Endothelial cell of umbilical vein (primary cell): ENCODE results near the gene TLCD5. TPM values are rescaled to one million over a fixed set of nuclear protein-coding genes. Genes with fewer than 3 reads are reported as not detected.

ENCODE experiments used
- BruUV-seq: library from RNA; stranded (reverse); fragments of 400-500 nt; replicated peaks from 2 replicates; lab custom pipeline; 2021; lab: Mats Ljungman, UMichigan
- CTCF ChIA-PET: fragments of 300-600, 350-600 bp; sonication (Branson Sonifier 250); formaldehyde crosslinking; loops from one replicate; lab custom pipeline; 2021; ENCODE audit warnings: antibody characterized with exemption, inconsistent platforms; lab: Charles Lee
- POLR2A ChIA-PET: fragments of 300-600, 350-600 bp; sonication (Branson Sonifier 250); formaldehyde crosslinking; loops from one replicate; lab custom pipeline; 2021; ENCODE audit warnings: antibody characterized with exemption, inconsistent platforms; lab: Charles Lee
- DNase-seq: peaks from one replicate; pipeline ENCODE4 v3.0.0-alpha.2; 2011; ENCODE audit warnings: low read depth, low spot score
- FAIRE-seq: peaks from 2 replicates; lab custom pipeline; 2011; peaks lifted over from hg19 to GRCh38; lab: Jason Lieb, UNC
- H2AFZ ChIP-seq: 2 replicates; pipeline ENCODE4 v1.6.0; 2012; ENCODE audit warnings: low read depth, low read length, control low read depth, inconsistent platforms
- H3K27ac ChIP-seq: 2 replicates; pipeline ENCODE4 v1.5.1; 2011; ENCODE audit warnings: low read depth, mild to moderate bottlenecking, control low read depth, low read length, moderate library complexity; ENCODE audit not compliant: insufficient read depth
- H3K27me3 ChIP-seq, 2 experiments: 2 replicates each; pipeline versions ENCODE4 v1.6.0 to v1.6.1; 2011; ENCODE audit warnings: low read length in 2 of 2, mixed read lengths in 1 of 2; ENCODE audit not compliant: control insufficient read depth in 2 of 2, insufficient read depth in 2 of 2
- H3K36me3 ChIP-seq, 2 experiments: 2 replicates in 1 of 2; 3 replicates in 1 of 2; pipeline ENCODE4 v1.5.1; 2011; ENCODE audit warnings: low read length in 2 of 2, mild to moderate bottlenecking in 1 of 2, moderate library complexity in 1 of 2; ENCODE audit not compliant: control insufficient read depth in 2 of 2, insufficient read depth in 2 of 2; ENCODE audit errors: extremely low read depth in 1 of 2
- H3K4me1 ChIP-seq: 3 replicates; pipeline ENCODE4 v1.5.1; 2011; ENCODE audit warnings: mild to moderate bottlenecking, low read length; ENCODE audit not compliant: control insufficient read depth, insufficient read depth; ENCODE audit errors: extremely low read depth
- H3K4me2 ChIP-seq: 2 replicates; pipeline ENCODE4 v1.6.1; 2011; ENCODE audit warnings: low read length, control low read depth, mixed read lengths; ENCODE audit not compliant: insufficient read depth
- H3K4me3 ChIP-seq, 3 experiments: fragments of 200-600 bp in 1 of 3; sonication (generic), shearing (Covaris generic) in 1 of 3; replicated peaks in 1 of 3; 2 replicates each; pipeline ENCODE4 v1.5.1; 2011 to 2016; ENCODE audit warnings: control low read depth in 3 of 3, low read length in 3 of 3, mild to moderate bottlenecking in 2 of 3, inconsistent platforms in 1 of 3, low read depth in 1 of 3, moderate library complexity in 1 of 3; ENCODE audit not compliant: insufficient read depth in 1 of 3
- H3K79me2 ChIP-seq: 2 replicates; pipeline ENCODE4 v1.6.0; 2012; ENCODE audit warnings: low read length, inconsistent platforms; ENCODE audit not compliant: control insufficient read depth, insufficient read depth
- H3K9ac ChIP-seq: replicated peaks from 2 replicates; pipeline ENCODE3; 2011; ENCODE audit warnings: low read length, control low read depth; ENCODE audit not compliant: insufficient read depth; ENCODE audit errors: extremely low read depth
- H3K9me1 ChIP-seq: replicated peaks from 3 replicates; pipeline ENCODE4 v1.6.0; 2011; ENCODE audit warnings: mild to moderate bottlenecking, low read length; ENCODE audit not compliant: control insufficient read depth, insufficient read depth; ENCODE audit errors: extremely low read depth
- H3K9me3 ChIP-seq: replicated peaks from 2 replicates; pipeline ENCODE4 v1.5.1; 2012; ENCODE audit warnings: low read length, inconsistent platforms; ENCODE audit not compliant: control insufficient read depth, insufficient read depth
- H4K20me1 ChIP-seq: replicated peaks from 2 replicates; pipeline ENCODE3; 2011; ENCODE audit warnings: mild to moderate bottlenecking, low read length; ENCODE audit not compliant: control insufficient read depth, insufficient read depth; ENCODE audit errors: extremely low read depth
- EZH2 ChIP-seq: IDR thresholded peaks from 2 replicates; pipeline ENCODE4 v1.6.1; 2012; ENCODE audit warnings: borderline replicate concordance, low read depth, mild to moderate bottlenecking, moderate library complexity, low read length, inconsistent platforms; ENCODE audit not compliant: severe bottlenecking
- FOS ChIP-seq: IDR thresholded peaks from 2 replicates; pipeline ENCODE4 v1.6.1; 2011; ENCODE audit warnings: mild to moderate bottlenecking, low read length, moderate library complexity, borderline replicate concordance; ENCODE audit not compliant: insufficient read depth
- GATA2 ChIP-seq: IDR thresholded peaks from 2 replicates; pipeline ENCODE4 v1.7.0; 2011; ENCODE audit warnings: low read depth, mild to moderate bottlenecking, moderate library complexity, mixed read lengths, low read length; ENCODE audit not compliant: insufficient read length, insufficient read depth
- JUN ChIP-seq: IDR thresholded peaks from 2 replicates; pipeline ENCODE4 v1.6.1; 2011; ENCODE audit warnings: borderline replicate concordance, low read depth; ENCODE audit not compliant: insufficient read length, insufficient read depth
- MYC ChIP-seq: IDR thresholded peaks from one replicate; pipeline ENCODE4 v1.6.1; 2011; ENCODE audit warnings: mild to moderate bottlenecking, low read depth, low read length
- POLR2A ChIP-seq: IDR thresholded peaks from 2 replicates; pipeline ENCODE4 v1.6.1; 2012; ENCODE audit warnings: low read depth, mild to moderate bottlenecking, control low read depth, low read length
- POLR2AphosphoS5 ChIP-seq: IDR thresholded peaks from 2 replicates; pipeline ENCODE4 v1.6.1; 2012; ENCODE audit warnings: low read depth, mild to moderate bottlenecking, control low read depth, low read length, moderate library complexity; ENCODE audit not compliant: insufficient read depth
- dilution Hi-C: fragments of 300-500 bp; cut with MboI; formaldehyde crosslinking; loops from one replicate; pipeline ENCODE4 v1.15.0; 2019; ENCODE audit warnings: low sequenced_read_pairs; ENCODE audit not compliant: extremely low pct_ligation_motif_present
- intact Hi-C: fragments of 100-400 bp; cut with micrococcal nuclease; formaldehyde crosslinking; loops from one replicate; pipeline ENCODE4 v1.10.0; 2022
- polyA plus RNA-seq, 4 experiments: library from polyadenylated mRNA; depleted of rRNA in 3 of 4; stranded (reverse) in 3 of 4; unstranded in 1 of 4; fragments of >200 nt; gene quantifications; 2 replicates each; pipeline versions ENCODE4 v1.2.1 to v1.2.3, GENCODE V29; 2011 to 2012; ENCODE audit warnings: missing spikeins in 1 of 4
- total RNA-seq: library from RNA; stranded (reverse); gene quantifications from 2 replicates; pipeline ENCODE4 v1.2.3, GENCODE V29; 2021
- TF ChIP-seq, protein P1 (sequence below), 2 donors: IDR thresholded peaks; 1 replicate in 1 of 2; 2 replicates in 1 of 2; pipeline ENCODE4 v1.5.1; 2011; ENCODE audit warnings: low read length in 2 of 2, mild to moderate bottlenecking in 2 of 2, moderate library complexity in 2 of 2, control low read depth in 1 of 2, inconsistent platforms in 1 of 2, low read depth in 1 of 2; ENCODE audit not compliant: insufficient read depth in 1 of 2; ENCODE audit errors: extremely low read depth in 1 of 2

Gene TLCD5
- total and polyA plus RNA-seq, 2 donors (not counting 3 experiments of a cell fraction or from before 2014, with no cell fraction given), result 6.3 to 9.7 TPM

DNA sequence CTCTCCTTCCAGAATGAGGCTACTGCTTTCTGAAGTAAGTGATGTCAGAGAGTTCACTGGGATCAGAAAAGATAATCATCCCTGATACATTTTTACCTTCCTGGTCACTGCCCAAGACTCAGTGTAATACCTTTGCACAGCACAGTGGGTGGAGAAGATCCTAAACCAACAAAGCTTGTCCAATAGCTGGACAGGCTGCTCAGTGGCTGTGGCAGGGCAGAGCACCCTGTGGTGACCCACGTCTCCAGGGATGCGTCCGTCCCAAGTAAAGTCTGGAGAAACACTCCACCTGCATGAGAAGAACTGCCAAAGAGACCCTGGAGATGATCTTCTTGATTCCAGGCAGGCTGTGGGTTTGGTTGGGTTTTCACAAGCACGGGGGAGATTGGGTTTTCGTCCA is 31.0 kb upstream of the TLCD5 start:
- ChIA-PET POLR2A (no interaction called here), CTCF (interaction anchor here (0.7 to 0.9 kb wide), 3 partner anchors 9 to 125 kb away, joined by 3 to 5 read pairs (median 3); no protein-coding TSS in a partner anchor)
- Histone ChIP-seq H3K36me3 (no peaks in the 10 kb centered on the region), H3K9ac (no peak overlapping the region), H3K9me3 (no peaks in the 10 kb centered on the region), H2AFZ (no peak overlapping the region), H3K4me2 (no peak overlapping the region), H3K9me1 (no peaks in the 10 kb centered on the region), H3K4me3 (no peak overlapping the region), H3K4me1 (no peaks in the 10 kb centered on the region), H3K79me2 (no peaks in the 10 kb centered on the region), H4K20me1 (no peaks in the 10 kb centered on the region), H3K27me3 (peaks cover 16 to 17% of the 10 kb centered on the region in 2 experiments), H3K27ac (no peak overlapping the region)
- DNase-seq (no peak), FAIRE-seq (no peak)
- dilution Hi-C loops, result no loop called here
- no peak for TF ChIP-seq EZH2
- no peak for TF ChIP-seq FOS
- no peak for TF ChIP-seq POLR2A
- no peak for TF ChIP-seq JUN
- TF ChIP-seq POLR2AphosphoS5, result no peak
- no peak for TF ChIP-seq GATA2
- no peak for TF ChIP-seq MYC
- TF ChIP-seq, protein P1, sequence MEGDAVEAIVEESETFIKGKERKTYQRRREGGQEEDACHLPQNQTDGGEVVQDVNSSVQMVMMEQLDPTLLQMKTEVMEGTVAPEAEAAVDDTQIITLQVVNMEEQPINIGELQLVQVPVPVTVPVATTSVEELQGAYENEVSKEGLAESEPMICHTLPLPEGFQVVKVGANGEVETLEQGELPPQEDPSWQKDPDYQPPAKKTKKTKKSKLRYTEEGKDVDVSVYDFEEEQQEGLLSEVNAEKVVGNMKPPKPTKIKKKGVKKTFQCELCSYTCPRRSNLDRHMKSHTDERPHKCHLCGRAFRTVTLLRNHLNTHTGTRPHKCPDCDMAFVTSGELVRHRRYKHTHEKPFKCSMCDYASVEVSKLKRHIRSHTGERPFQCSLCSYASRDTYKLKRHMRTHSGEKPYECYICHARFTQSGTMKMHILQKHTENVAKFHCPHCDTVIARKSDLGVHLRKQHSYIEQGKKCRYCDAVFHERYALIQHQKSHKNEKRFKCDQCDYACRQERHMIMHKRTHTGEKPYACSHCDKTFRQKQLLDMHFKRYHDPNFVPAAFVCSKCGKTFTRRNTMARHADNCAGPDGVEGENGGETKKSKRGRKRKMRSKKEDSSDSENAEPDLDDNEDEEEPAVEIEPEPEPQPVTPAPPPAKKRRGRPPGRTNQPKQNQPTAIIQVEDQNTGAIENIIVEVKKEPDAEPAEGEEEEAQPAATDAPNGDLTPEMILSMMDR (IDR thresholded peaks at IDR 0.05; ENCODE audit: extremely low read depth in 1 of 2, insufficient read depth in 1 of 2, low read depth in 1 of 2, low read length in 2 of 2), result no peak
- intact Hi-C loops, result no loop called here
- no TSS peak for BruUV-seq
